A204.1 (cell line): Measurements from ENCODE around the gene GALNT17.

Experiments
- FAIRE-seq: peaks from 2 replicates; lab custom pipeline; 2012; peaks lifted over from hg19 to GRCh38; lab: Jason Lieb, UNC

The GALNT17 gene

GRCh38 chr7:71507680-71508602 lies 376.0 kb downstream of the GALNT17 start:
- FAIRE-seq = no peak

- FAIRE-seq = no peak
Observed at GRCh38 chr7:71509381-71509780, 377.4 kb downstream of the GALNT17 start.

GRCh38 chr7:71511361-71511807 lies 379.4 kb downstream of the GALNT17 start:
- no peak for FAIRE-seq

DNA sequence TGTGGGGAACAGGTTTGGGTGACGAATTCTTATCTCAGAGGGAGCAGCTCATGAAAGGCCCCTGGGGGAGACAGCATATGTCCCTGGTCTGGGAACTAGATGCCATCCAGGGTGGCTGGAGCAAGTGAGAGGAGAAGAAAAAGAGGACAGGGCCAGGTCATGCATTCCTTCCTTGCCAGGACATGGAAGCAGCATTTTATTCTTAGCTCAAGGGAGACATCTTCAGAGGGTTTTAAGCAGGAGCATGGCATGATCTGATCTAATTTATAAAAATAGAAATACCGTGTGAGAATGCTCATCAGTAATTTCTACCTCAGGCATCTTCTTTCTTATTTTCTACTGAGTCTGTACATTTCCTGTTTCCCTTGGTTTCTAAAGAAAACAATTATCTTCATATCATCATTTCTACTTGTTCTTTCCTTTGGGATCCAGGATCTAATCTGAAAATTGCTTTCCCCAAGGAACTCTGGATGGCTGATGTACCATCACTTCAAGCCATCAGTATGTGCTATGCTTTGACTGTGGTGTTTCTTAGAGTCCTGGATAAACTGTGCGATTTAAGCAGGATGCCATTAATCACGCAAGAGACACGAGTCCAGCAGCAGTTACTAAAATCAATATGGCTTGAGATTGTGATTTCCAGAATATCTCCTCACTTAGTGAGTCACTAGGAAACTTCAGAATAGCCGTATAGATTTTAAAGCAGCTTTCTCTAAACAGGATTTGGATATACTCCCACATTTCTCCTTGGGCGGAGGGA lies 386.2 kb downstream of the GALNT17 start:
- no peak for FAIRE-seq

- no peak for FAIRE-seq
Observed at GRCh38 chr7:71518880-71519279, 386.9 kb downstream of the GALNT17 start.

DNA sequence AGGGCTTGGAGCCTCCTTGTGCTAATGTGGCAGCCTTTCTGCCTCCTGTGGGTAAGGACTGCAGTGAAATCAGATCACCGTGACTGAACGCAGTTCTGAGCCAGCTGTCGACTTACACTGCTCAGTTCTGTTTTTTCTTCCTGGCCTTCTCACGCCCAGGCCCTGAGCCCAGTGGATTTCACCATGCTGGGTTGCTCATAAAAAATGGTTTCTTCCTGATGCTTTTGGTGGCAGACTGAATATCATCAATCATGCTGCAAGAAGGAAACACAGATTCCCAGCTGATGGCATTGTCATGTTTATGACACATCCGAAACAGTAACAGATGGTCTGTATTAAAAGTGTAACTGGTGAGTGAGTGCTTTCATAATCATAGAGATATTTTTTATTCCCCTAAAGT lies 389.6 kb downstream of the GALNT17 start:
- no peak for FAIRE-seq

- no peak for FAIRE-seq
Observed at GRCh38 chr7:71526106-71526505, 394.2 kb downstream of the GALNT17 start.

GRCh38 chr7:71527213-71527612 lies 395.3 kb downstream of the GALNT17 start:
- FAIRE-seq = no peak

GRCh38 chr7:71535616-71536015 lies 403.7 kb downstream of the GALNT17 start:
- FAIRE-seq = no peak

GRCh38 chr7:71538210-71538609 lies 406.3 kb downstream of the GALNT17 start:
- no peak for FAIRE-seq

- FAIRE-seq = no peak
Observed at GRCh38 chr7:71539615-71540014, 407.7 kb downstream of the GALNT17 start.

GRCh38 chr7:71541707-71542353 lies 409.9 kb downstream of the GALNT17 start:
- no peak for FAIRE-seq

DNA sequence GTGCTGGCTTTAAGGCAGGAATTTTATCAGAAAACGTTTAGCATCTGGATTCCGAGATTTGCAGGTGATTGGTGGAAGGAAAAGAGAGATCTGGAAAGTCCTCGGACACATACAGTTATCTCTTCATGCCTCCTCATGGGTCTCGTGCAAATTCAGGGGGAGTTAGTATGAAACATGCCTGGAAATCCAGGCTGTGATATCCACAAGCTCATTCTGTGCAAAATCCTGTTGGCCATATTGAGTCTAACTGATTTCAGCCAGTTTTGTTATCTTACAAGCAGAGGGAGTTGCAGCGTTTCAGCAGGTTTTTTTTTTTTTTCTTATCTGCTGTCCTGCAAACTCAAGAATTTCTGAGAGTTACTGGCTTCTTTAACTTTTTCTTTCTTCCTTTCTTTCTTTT lies 411.5 kb downstream of the GALNT17 start:
- FAIRE-seq = no peak

- no peak for FAIRE-seq
Observed at GRCh38 chr7:71544816-71545215, 412.9 kb downstream of the GALNT17 start.

GRCh38 chr7:71547426-71547825 lies 415.5 kb downstream of the GALNT17 start:
- no peak for FAIRE-seq

DNA sequence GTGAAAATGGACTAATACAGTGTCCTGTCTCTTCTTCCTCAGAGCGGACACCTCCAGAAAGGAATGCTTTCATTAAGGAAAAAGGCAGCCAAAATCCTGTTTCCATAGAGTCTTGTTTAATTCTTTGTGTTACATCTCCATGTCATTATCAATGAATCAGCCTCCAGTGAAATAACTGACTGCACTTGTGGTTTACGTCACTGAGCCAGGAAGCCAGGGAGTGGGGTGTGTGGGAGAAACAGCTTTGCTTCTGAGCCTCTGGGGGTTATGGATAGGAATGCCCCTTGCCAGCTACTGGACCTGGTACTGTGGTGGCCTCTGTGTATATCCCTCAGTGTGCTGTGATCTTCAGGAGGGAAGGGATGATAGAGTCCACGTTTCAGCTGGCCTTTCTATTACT lies 416.8 kb downstream of the GALNT17 start:
- no peak for FAIRE-seq

DNA sequence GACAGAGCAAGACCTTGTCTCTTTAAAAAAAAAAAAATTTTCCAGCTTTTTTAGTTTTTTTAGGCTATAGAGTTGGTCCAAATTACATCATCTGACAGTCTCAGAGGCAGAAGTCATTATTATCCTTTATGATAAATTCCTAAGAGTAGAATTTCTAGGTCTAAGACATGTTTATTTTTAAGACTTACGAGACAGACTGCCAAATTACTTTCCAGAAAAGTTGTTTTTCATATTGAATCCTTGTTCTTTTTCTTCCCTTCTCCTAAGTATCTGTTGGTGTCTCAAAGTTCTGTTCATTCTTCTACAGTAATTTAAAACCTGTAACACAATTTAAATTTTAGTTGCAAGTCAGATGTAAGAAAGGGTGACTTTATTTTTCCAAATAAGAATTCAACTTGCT lies 421.4 kb downstream of the GALNT17 start:
- FAIRE-seq = no peak

DNA sequence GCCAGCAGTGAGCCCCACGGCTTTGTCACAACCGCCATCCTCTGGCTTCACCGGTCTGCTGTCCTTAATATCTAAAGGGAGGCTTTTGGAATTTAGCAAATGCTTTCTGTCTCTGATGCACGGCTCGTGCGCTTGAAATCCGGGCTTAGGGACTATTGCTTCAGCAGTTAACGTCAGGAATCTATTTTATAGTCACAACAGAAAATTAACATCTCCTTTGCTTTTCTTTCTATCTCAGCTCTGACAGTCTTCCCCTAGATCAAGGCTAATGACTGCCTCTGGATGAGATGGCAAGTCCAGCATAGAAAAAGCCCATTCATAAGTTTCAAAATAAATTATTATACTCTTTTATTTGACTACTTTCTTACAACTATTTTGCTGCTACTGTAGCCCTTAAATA lies 423.8 kb downstream of the GALNT17 start:
- FAIRE-seq = no peak

GRCh38 chr7:71558806-71559613 lies 427.1 kb downstream of the GALNT17 start:
- FAIRE-seq = no peak

DNA sequence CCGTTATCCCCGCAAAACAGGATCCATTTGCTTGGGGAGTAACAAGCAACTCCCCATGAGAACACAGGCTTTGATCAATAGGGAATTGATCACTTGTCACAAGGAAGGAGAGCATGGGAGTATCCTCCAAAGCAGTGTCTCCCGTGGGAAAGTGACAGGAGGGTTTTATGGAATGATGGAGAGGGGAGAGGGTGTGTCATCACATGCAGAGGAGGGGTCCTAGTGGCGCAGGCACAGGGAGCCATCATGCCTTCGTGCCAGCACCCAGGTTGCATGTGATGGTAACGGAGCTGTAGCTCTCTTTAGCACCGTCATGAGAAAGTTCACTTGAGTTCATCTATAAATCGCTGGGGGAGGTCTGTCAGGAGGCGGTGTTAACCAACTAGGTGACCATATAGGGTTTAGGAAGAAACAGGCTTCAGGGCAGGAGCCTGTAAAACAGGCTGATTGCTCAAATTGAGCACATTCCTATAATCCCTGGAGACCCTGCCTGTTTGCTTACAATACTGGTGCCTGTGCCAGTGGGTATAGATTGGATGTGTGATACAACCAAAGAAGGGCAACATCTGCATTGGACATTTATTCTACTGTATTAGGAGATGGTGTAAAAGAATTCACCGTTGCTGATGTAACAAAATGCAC lies 428.5 kb downstream of the GALNT17 start:
- no peak for FAIRE-seq

DNA sequence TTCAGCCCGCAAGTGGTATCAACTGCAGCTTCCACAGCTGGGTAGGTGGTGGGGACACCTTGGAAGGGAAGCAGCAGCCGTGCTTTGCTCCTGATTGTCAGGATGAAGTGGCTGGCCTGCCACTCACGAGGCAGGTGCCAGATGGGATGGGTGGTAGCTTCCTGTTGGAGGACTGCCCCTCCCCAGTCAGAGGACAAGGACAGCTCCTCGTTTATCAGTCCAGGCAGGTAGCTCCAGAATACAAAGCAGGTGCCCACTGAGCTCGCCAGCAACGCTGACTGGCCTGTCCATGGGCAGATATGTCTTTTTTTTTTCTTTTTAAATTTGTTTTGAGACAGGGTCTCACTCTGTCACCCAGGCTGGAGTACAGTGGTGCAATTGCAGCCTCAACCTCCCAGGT lies 431.3 kb downstream of the GALNT17 start:
- FAIRE-seq = no peak

DNA sequence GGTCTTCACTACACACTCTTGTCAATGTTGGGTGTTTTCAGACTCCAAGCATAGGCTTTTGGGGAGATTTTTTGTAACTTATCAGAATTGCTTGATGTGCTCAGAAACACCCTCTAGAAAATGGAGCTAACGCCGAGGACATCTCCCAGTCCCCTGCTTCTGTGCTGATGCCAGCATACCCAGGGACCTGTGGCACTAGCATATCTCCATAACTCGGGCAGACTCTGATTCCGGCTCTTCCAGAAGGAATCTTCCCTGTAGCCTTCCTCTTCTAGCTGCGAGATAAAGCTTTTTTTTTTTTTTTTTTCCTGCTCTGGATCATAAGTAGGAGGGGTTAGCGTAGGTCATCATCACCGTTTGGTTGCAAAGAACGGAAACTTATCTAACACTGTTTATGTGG lies 434.4 kb downstream of the GALNT17 start:
- FAIRE-seq = no peak
